Gastrocnemius medialis (tissue), 4 donors: ENCODE results near the gene EVC. TPM values are rescaled to one million over a fixed set of nuclear protein-coding genes. Genes with fewer than 3 reads are reported as not detected.

ENCODE experiments used
- ATAC-seq, 2 donors: fragments of 150-250 bp; one replicate each; pipeline ENCODE4 v1.9.1; 2016
- DNase-seq, 2 donors: peaks; one replicate each; pipeline ENCODE4 v3.0.0-alpha.2; 2019
- H3K27ac ChIP-seq, 4 donors: fragments of 200-600 bp; sonication (generic); 1 replicate in 1 of 4; 2 replicates in 3 of 4; pipeline ENCODE4 v1.5.1; 2016 to 2018; ENCODE audit warnings: mild to moderate bottlenecking in 2 of 4, moderate library complexity in 1 of 4
- H3K27me3 ChIP-seq, 3 donors: fragments of 200-600 bp; sonication (generic) in 2 of 3; 1 replicate in 1 of 3; 2 replicates in 2 of 3; pipeline versions ENCODE4 v1.5.1 to v1.6.0; 2016 to 2019; ENCODE audit warnings: mild to moderate bottlenecking in 1 of 3, moderate library complexity in 1 of 3
- H3K36me3 ChIP-seq, 2 donors: fragments of 200-600 bp; sonication (generic) in 1 of 2; one replicate each; pipeline ENCODE4 v1.5.1; 2017 to 2018
- H3K4me1 ChIP-seq, 2 donors: fragments of 200-600 bp; sonication (generic) in 1 of 2; one replicate each; pipeline ENCODE4 v1.5.1; 2016 to 2017; ENCODE audit warnings: mild to moderate bottlenecking in 2 of 2
- H3K4me3 ChIP-seq, 4 donors: fragments of 200-600 bp; sonication (generic) in 3 of 4; 1 replicate in 1 of 4; 2 replicates in 3 of 4; pipeline ENCODE4 v1.5.1; 2016 to 2019; ENCODE audit warnings: mild to moderate bottlenecking in 2 of 4
- H3K9me3 ChIP-seq, 3 donors: fragments of 200-600 bp; sonication (generic) in 2 of 3; 1 replicate in 1 of 3; 2 replicates in 2 of 3; pipeline ENCODE4 v1.5.1; 2016 to 2019
- CTCF ChIP-seq, 5 experiments: fragments of 450-650 bp in 3 of 5; fragments of 200-600 bp in 2 of 5; sonication (generic) in 2 of 5; IDR thresholded peaks in 4 of 5; conservative IDR thresholded peaks in 1 of 5; 1 replicate in 4 of 5; 2 replicates in 1 of 5; pipeline ENCODE4 v1.5.1; 2016 to 2019; ENCODE audit warnings: antibody characterized with exemption in 5 of 5, mild to moderate bottlenecking in 3 of 5, moderate library complexity in 3 of 5
- POLR2A ChIP-seq, 2 donors: fragments of 450-650 bp; IDR thresholded peaks; one replicate each; pipeline ENCODE4 v1.6.1; 2017; ENCODE audit warnings: antibody characterized with exemption in 2 of 2, mild to moderate bottlenecking in 2 of 2, moderate library complexity in 2 of 2
- in situ Hi-C, 4 donors: fragments of 200-750 bp; cut with MboI; loops; one replicate each; pipeline versions ENCODE4 v1.15.0 to v1.8.0; 2017; ENCODE audit warnings: low sequenced_read_pairs in 4 of 4
- intact Hi-C: fragments of 100-400 bp; cut with DNase I; formaldehyde crosslinking; loops from one replicate; pipeline ENCODE4 v1.15.1; 2023; ENCODE audit warnings: low total_unique reads
- total RNA-seq, 4 donors: library from RNA; depleted of rRNA; stranded (reverse); fragments of >200 nt; gene quantifications; one replicate each; pipeline versions ENCODE4 v1.1.0 to v1.2.3, GENCODE V29; 2016

Gene EVC
- total RNA-seq, 4 donors from 2014 or later, result 1.5 to 9.8 (median 2.0) TPM

DNA sequence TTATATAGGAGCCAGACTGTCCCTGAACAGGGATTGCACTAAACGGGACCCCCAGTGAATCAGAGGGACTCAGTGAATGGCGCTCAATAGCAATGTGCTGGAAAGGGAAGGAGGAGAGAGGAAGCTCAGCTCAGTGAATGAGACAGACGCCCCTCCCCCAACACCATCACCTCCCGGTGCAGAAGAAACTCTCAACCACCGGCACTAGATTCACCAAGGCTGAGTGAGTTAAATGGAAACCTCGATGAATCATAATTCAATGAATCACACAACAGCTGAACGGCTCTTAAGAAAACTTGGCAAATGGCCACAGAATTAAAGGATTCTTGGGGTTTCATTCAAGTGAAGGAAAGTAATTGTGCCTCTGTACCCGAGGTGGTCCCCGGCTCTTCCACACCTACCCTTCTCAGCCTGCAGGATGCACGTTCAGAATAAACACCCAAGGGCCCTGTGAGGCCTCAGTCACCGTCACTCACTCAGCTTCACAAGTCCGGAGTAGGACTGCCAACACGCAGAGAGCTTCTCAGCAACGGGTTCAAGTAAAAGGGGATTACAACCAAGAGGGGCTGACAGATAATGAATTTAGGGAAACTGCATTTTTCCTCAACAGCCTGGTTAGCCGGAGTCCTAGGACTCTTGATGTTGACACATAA is 152.6 kb downstream of the EVC start:
- no peaks in the 10 kb centered on the region for H3K36me3 ChIP-seq
- no peak for TF ChIP-seq POLR2A (IDR thresholded peaks at IDR 0.05)
- TF ChIP-seq CTCF (IDR thresholded peaks at IDR 0.05 in 4 of 5, conservative IDR thresholded peaks at IDR 0.05 in 1 of 5), result no peak
- no peak overlapping the region for H3K27ac ChIP-seq
- H3K4me1 ChIP-seq, result no peaks in the 10 kb centered on the region
- H3K9me3 ChIP-seq, result no peaks in the 10 kb centered on the region
- ATAC-seq, result no peak
- intact Hi-C loops, result no loop called here
- H3K27me3 ChIP-seq, result no peaks in the 10 kb centered on the region
- H3K4me3 ChIP-seq, result no peak overlapping the region
- in situ Hi-C loops, result no loop called here
- no peak for DNase-seq

Other genes starting within 250 kb of the EVC start
- gene EVC2, start 2.6 kb upstream of the EVC start, total RNA-seq, result 1 to 10 TPM in 3 of 4 donors, under 1 TPM in 1; 0.62 to 1.7 (median 1.5) TPM
- gene CRMP1, start 181.9 kb downstream of the EVC start, total RNA-seq, result under 1 TPM in 2 of 4 donors, not detected in 2; 0.39 to 0.66 TPM